GM21360 (cell line): ENCODE results near the gene GADL1.

ENCODE experiments used
- ATAC-seq: cut with Tn5 transposase; IDR thresholded peaks from one replicate; pipeline ENCODE4 v1.9.1; 2021; ENCODE audit warnings: mild to moderate bottlenecking, moderate library complexity; ENCODE audit not compliant: unreplicated experiment

GADL1 gene

DNA sequence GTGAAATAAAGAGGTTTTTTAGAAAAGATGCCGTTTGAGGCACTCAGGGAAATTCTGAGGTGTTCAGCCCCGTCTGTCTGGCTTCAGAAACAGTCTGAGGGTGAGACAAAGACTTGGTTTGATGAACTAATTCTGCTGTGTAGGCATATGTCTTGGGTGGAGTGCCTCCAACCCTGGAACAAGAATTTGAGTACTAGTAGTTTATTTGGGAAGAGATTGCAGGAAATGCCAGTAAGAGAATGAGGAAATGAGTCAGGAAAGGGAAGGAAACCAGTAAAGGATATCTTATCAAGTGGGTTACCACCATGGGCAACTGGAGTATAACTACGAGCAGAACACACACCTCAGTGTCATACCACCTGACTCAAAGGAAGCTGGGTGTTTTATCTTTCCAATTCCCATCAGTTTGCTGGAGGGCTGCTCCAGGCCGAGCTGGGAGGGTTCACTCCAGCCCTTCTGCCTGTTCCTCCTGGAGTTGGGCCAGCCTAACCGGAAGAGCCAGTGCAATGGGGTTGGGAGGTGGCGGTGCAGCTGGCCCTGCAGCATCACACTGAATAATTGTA is 212.7 kb downstream of the GADL1 start:
- no peak for ATAC-seq

DNA sequence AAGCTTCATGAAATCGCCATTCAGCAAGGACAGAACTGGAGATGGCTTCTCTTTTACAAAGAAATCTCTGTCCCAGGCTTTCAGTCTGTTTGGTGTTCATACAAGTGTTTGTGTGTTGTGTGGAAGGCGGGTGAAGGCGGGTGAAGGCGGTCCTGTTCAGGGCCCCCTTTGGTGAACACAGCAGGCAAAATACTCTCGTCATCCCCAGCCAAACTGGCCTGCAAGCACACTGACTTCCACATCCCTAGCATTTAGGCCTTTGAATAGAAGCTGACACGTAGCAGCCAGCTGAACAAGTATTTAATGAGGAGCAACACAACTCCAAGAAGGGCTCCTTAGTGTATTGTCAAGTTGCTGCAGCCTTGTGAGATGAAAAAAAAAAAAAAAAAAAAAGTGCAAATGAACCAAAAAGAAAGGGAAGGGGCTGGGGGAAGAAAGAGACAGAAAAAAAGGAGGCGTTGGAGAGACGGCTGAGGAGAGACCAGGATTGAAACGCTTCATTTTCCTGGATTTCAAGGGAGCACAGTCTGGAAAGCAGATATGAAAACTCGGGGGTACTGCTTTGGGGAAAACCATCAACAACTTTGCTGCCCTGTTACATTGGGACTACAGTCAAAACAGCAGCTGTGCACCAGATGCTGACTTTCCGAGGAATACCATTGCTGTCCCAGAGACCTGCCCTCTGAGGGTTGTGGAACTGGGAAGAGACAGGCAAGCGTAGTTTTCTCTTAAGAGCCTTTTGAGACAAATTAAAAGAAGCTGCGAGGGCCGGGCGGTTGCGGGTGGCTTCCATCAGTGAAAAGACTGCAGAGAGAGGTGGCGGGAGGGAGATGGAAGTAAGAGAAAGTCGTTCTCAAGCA is 213.4 kb downstream of the GADL1 start:
- no peak for ATAC-seq

GRCh38 chr3:30679045-30679444 is 215.4 kb downstream of the GADL1 start:
- no peak for ATAC-seq

DNA sequence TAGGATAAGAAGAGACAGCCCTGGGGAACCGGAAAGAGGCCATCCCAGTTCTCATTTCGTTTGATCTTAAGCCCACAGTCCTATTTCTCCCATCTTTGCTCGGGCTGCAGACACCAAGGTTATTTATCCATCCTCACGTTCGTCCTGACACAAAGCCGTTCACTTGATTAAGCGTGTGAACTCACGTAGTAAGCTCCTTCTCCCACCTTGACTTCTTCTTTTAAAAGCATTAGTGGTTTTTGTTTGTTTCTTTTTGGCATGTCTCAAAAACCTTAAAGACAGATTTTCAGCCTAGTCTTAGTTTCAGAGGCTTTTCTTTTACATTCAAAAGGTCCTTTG is 217.1 kb downstream of the GADL1 start:
- no peak for ATAC-seq

- ATAC-seq: no peak
Measured at GRCh38 chr3:30676424-30677346, 217.8 kb downstream of the GADL1 start.
